ENCODE measurements around the gene CTNNA1. TPM values are rescaled to one million over a fixed set of nuclear protein-coding genes. Genes with fewer than 3 reads are reported as not detected.

CTNNA1 gene
- total RNA-seq, 3 donors from 2014 or later (not counting 1 experiment from before 2014, with no cell fraction given), result 34.4 to 53.0 (median 49.8) TPM

DNA sequence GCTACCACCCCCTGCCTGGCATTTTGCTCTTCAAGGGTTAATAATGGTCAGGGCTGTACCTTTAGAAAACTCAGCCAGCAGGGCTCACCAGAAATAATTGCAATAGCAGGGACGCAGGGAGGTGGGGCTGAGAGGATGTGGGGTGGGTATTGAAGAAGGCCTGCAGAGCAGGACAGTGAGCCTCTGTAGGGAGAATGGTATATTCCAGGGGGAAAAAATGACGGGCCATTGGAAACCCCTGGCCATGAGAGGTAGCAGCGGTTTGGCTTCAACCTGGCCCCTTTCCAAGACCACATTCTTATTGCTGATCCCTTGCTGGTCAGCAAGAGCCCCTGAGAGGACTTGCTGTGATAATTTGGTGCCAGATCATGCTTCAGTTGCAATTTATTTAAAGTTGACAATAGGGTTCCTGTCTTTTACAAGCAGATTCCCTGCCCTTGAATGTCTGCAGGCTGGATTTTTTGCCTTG lies 36.7 kb upstream of the CTNNA1 start:
- TF ChIP-seq, protein P1, sequence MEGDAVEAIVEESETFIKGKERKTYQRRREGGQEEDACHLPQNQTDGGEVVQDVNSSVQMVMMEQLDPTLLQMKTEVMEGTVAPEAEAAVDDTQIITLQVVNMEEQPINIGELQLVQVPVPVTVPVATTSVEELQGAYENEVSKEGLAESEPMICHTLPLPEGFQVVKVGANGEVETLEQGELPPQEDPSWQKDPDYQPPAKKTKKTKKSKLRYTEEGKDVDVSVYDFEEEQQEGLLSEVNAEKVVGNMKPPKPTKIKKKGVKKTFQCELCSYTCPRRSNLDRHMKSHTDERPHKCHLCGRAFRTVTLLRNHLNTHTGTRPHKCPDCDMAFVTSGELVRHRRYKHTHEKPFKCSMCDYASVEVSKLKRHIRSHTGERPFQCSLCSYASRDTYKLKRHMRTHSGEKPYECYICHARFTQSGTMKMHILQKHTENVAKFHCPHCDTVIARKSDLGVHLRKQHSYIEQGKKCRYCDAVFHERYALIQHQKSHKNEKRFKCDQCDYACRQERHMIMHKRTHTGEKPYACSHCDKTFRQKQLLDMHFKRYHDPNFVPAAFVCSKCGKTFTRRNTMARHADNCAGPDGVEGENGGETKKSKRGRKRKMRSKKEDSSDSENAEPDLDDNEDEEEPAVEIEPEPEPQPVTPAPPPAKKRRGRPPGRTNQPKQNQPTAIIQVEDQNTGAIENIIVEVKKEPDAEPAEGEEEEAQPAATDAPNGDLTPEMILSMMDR (IDR thresholded peaks at IDR 0.05), result no peak
- no peaks in the 10 kb centered on the region for H3K4me1 ChIP-seq (ENCODE audit: control insufficient read depth, insufficient read depth, low read length)
- no peaks in the 10 kb centered on the region for H3K9me3 Mint-ChIP-seq
- peaks cover 15 to 49% of the 10 kb centered on the region in 2 donors for H3K27me3 Mint-ChIP-seq (ENCODE audit: low read depth in 2 of 2)
- H3K27me3 ChIP-seq (ENCODE audit: control insufficient read depth, insufficient read depth, low read length), result no peaks in the 10 kb centered on the region
- WGBS (ENCODE audit: insufficient coverage), result 75% methylated on average over 3 of the region's 3 CpGs
- no peaks in the 10 kb centered on the region for H3K4me1 Mint-ChIP-seq
- DNase-seq, result no peak
- no peak overlapping the region for H3K4me3 ChIP-seq (ENCODE audit: low read length)
- no peak overlapping the region for H3K27ac Mint-ChIP-seq
- no peaks in the 10 kb centered on the region for H3K36me3 Mint-ChIP-seq
- ATAC-seq, result no peak
- intact Hi-C loops (cut with micrococcal nuclease), result no loop called here
- no peaks in the 10 kb centered on the region for H3K36me3 ChIP-seq (ENCODE audit: control insufficient read depth, insufficient read depth, low read length)
- H3K4me3 Mint-ChIP-seq, result no peak overlapping the region
- no peak overlapping the region for H3K27ac ChIP-seq (ENCODE audit: low read length)
- H3K9me3 ChIP-seq (ENCODE audit: control insufficient read depth, insufficient read depth, low read length), result no peaks in the 10 kb centered on the region

DNA sequence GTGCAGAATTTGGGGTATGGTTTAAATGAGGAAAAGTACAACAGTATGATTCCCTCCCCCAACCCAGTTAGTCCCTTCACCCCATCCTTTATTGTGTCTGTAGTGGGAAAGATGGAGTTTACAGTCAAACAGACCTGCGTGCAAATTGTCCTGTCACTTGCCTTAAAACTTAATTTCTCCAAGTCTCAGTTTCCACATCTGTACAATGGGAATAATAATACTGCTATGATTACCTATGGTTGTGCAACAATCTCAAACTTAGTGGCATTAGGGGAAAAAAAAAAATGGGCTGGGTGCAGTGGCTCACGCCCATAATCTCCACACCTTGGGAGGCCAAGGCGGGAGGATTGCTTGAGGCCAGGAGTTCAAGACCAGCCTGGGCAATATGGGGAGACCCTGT lies 35.8 kb upstream of the CTNNA1 start:
- DNase-seq, result no peak
- no peak overlapping the region for H3K27ac Mint-ChIP-seq
- WGBS (ENCODE audit: insufficient coverage), result 94% methylated on average over 2 of the region's 3 CpGs
- Histone ChIP-seq H3K9me3 (ENCODE audit: control insufficient read depth, insufficient read depth, low read length) (no peaks in the 10 kb centered on the region), H3K4me1 (ENCODE audit: control insufficient read depth, insufficient read depth, low read length) (no peaks in the 10 kb centered on the region), H3K4me3 (ENCODE audit: low read length) (no peak overlapping the region), H3K27me3 (ENCODE audit: control insufficient read depth, insufficient read depth, low read length) (no peaks in the 10 kb centered on the region), H3K27ac (ENCODE audit: low read length) (no peak overlapping the region), H3K36me3 (ENCODE audit: control insufficient read depth, insufficient read depth, low read length) (no peaks in the 10 kb centered on the region)
- H3K9me3 Mint-ChIP-seq, result no peaks in the 10 kb centered on the region
- no peaks in the 10 kb centered on the region for H3K36me3 Mint-ChIP-seq
- no peak for ATAC-seq
- intact Hi-C loops (cut with micrococcal nuclease), result no loop called here
- no peak overlapping the region for H3K4me3 Mint-ChIP-seq
- peaks cover 17 to 49% of the 10 kb centered on the region in 2 donors for H3K27me3 Mint-ChIP-seq (ENCODE audit: low read depth in 2 of 2)
- no peaks in the 10 kb centered on the region for H3K4me1 Mint-ChIP-seq
- TF ChIP-seq, protein P1 (IDR thresholded peaks at IDR 0.05), result no peak

DNA sequence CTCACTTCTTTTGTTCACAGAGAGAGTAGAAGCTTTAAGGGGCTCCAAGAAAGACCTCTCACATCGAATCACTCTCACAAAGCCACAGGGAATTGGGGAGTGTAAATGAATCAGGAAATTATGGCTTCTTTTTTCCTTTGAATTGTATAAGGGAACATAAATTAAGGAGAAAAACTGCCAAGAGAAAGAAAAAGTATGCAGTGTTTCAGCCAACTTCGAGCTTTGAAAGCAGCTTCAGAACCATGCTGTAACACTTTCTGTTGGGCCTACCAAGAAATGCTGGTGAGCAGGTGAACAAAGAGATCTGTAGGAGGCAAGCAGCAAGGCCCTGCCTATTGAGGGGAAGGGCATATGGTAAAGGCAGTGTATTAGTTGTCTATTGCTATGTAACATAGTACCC lies 33.4 kb upstream of the CTNNA1 start:
- intact Hi-C loops (cut with micrococcal nuclease), result no loop called here
- Histone ChIP-seq H3K4me3 (ENCODE audit: low read length) (no peak overlapping the region), H3K27me3 (ENCODE audit: control insufficient read depth, insufficient read depth, low read length) (no peaks in the 10 kb centered on the region), H3K27ac (ENCODE audit: low read length) (no peak overlapping the region), H3K4me1 (ENCODE audit: control insufficient read depth, insufficient read depth, low read length) (no peaks in the 10 kb centered on the region), H3K9me3 (ENCODE audit: control insufficient read depth, insufficient read depth, low read length) (no peaks in the 10 kb centered on the region), H3K36me3 (ENCODE audit: control insufficient read depth, insufficient read depth, low read length) (no peaks in the 10 kb centered on the region)
- 85% methylated on average over 1 of the region's 2 CpGs for WGBS (ENCODE audit: insufficient coverage)
- Mint-ChIP-seq H3K9me3 (no peaks in the 10 kb centered on the region), H3K27me3 (ENCODE audit: low read depth in 2 of 2) (peaks cover 17 to 49% of the 10 kb centered on the region in 2 donors), H3K4me1 (no peaks in the 10 kb centered on the region), H3K27ac (no peak overlapping the region), H3K4me3 (no peak overlapping the region), H3K36me3 (no peaks in the 10 kb centered on the region)
- TF ChIP-seq, protein P1 (IDR thresholded peaks at IDR 0.05), result no peak
- no peak for ATAC-seq
- DNase-seq, result no peak

DNA sequence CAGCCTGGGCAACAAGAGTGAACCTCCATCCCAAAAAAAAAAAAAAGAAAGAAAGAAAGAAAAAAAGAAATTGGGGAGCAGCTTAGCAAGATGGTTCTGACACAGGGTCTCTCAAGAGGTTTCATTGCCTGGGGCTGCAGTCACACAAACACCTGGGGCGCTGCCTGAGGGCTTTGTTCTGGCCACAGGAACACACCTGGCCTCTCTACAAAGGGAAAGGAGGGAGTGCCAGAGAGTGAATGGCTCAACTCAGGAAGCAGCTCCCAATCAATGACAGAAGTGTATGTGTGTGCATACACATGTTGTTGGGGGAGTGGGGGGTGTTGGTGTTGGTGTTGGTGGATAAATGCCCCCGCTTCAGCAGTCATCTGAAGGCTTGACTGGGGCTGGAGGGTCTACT lies 32.4 kb upstream of the CTNNA1 start:
- Mint-ChIP-seq H3K4me1 (no peaks in the 10 kb centered on the region), H3K4me3 (no peak overlapping the region)
- no peaks in the 10 kb centered on the region for H3K4me1 ChIP-seq (ENCODE audit: control insufficient read depth, insufficient read depth, low read length)

More for the DNA sequence above, 32.4 kb upstream of the CTNNA1 start:
- peaks cover 16 to 45% of the 10 kb centered on the region in 2 donors for H3K27me3 Mint-ChIP-seq (ENCODE audit: low read depth in 2 of 2)
- Histone ChIP-seq H3K27ac (ENCODE audit: low read length) (no peak overlapping the region), H3K36me3 (ENCODE audit: control insufficient read depth, insufficient read depth, low read length) (no peaks in the 10 kb centered on the region), H3K4me3 (ENCODE audit: low read length) (no peak overlapping the region), H3K9me3 (ENCODE audit: control insufficient read depth, insufficient read depth, low read length) (no peaks in the 10 kb centered on the region), H3K27me3 (ENCODE audit: control insufficient read depth, insufficient read depth, low read length) (no peaks in the 10 kb centered on the region)
- intact Hi-C loops (cut with micrococcal nuclease), result no loop called here
- ATAC-seq (no peak), DNase-seq (no peak)
- H3K36me3 Mint-ChIP-seq, result no peaks in the 10 kb centered on the region
- H3K27ac Mint-ChIP-seq, result no peak overlapping the region
- no peaks in the 10 kb centered on the region for H3K9me3 Mint-ChIP-seq
- 64% methylated on average over 2 of the region's 2 CpGs for WGBS (ENCODE audit: insufficient coverage)
- TF ChIP-seq, protein P1 (IDR thresholded peaks at IDR 0.05), result no peak

All from natural killer cell (primary cell).